Urinary bladder (tissue), 4 donors: Measurements from ENCODE around the gene ANOS1. TPM values are rescaled to one million over a fixed set of nuclear protein-coding genes. Genes with fewer than 3 reads are reported as not detected.

ENCODE experiments used
- DNase-seq: peaks from one replicate; pipeline ENCODE4 v3.0.0-alpha.2; 2015; ENCODE audit errors: extremely low spot score
- H3K27ac ChIP-seq: one replicate; pipeline ENCODE4 v1.5.1; 2013; ENCODE audit warnings: low read depth, mild to moderate bottlenecking, moderate library complexity
- H3K36me3 ChIP-seq: one replicate; pipeline ENCODE4 v1.6.1; 2013; ENCODE audit warnings: mild to moderate bottlenecking, moderate library complexity; ENCODE audit not compliant: insufficient read depth
- H3K4me1 ChIP-seq: one replicate; pipeline ENCODE4 v1.6.1; 2013; ENCODE audit warnings: mild to moderate bottlenecking, moderate library complexity; ENCODE audit not compliant: insufficient read depth
- H3K4me3 ChIP-seq: one replicate; pipeline ENCODE4 v1.5.1; 2013; ENCODE audit warnings: low read depth, low read length
- WGBS: extraction: QIAGEN DNeasy Blood & Tissue Kit; methylation state at CpG from one replicate; pipeline ENCODE4 v1.1.7; 2013; 5-methylcytosine and 5-hydroxymethylcytosine counted together
- polyA plus RNA-seq: library from polyadenylated mRNA; stranded (reverse); fragments of 200-250 nt; gene quantifications from one replicate; pipeline ENCODE4 v1.2.3, GENCODE V29; 2013
- total RNA-seq: library from RNA; depleted of rRNA; stranded (reverse); fragments of >200 nt; gene quantifications from one replicate; pipeline ENCODE4 v1.2.3, GENCODE V29; 2014
- donor health status: healthy with polysubstance abuse.
- donor health status: healthy.

Gene ANOS1
- total and polyA plus RNA-seq, 2 donors = 0.53 to 20.2 TPM

- Histone ChIP-seq H3K27ac (no peak overlapping the region), H3K4me1 (peaks cover 3% of the 10 kb centered on the region), H3K4me3 (peak overlapping the region; percentile 37), H3K36me3 (no peaks in the 10 kb centered on the region)
- whole genome bisulfite sequencing = under 1% methylated on average over 69 of the region's 69 CpGs
- no peak for DNase-seq
Observed at GRCh38 chrX:8730812-8731558, 952 bp downstream of the ANOS1 start.

DNA sequence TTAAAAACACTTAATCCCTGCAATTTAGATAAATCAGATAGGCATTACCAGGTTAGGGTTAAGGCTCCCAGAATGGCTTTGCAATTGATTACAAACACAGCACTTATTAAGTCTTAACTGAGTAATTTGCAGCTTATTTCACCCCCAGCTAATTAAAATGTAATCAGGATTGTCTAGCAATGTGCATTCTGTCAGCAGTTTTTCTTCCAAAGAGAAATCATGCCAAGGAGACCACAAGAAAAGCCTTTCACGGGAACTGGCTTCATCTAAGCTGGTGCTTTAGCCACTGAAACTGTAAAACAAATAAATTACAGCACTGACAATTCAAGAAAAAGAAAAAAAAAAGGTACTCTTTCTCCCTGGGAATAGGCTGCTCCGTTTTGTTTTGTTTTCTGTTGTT is 2.1 kb downstream of the ANOS1 start:
- no peak overlapping the region for H3K4me3 ChIP-seq

DNA sequence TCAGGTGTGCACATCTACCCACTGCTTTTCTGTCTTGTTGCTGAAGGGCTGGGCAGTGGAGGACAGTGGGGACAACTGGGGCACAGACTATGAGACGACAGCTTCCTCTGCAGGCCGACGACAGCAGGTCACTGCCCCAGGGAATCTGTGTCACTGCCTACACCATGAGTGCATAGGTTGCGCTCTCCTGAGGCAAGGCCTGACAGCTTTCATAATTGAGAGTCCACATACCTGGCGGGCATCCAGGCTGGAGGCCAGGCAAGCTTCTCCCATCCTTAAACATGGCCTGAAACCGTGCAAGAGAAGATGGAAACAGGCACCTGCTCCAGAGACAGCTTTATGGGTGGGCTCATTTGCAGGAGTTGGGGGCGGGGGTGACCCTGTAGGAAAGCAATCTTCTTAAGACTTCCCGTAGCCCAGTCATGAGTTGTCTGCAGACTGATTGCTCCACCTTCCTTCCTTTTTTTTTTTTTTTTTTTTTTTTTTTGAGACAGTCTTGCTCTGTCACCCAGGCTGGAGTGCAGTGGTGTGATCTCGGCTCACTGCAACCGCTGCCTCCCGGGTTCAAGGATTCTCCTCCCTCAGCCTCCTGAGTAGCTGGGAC is 2.9 kb downstream of the ANOS1 start:
- Histone ChIP-seq H3K27ac (no peak overlapping the region), H3K4me3 (no peak overlapping the region), H3K36me3 (no peaks in the 10 kb centered on the region), H3K4me1 (peaks cover 3% of the 10 kb centered on the region)
- WGBS = 80% methylated on average over 11 of the region's 11 CpGs
- no peak for DNase-seq

More for the DNA sequence above, 2.1 kb downstream of the ANOS1 start:
- H3K4me1 ChIP-seq = peaks cover 3% of the 10 kb centered on the region
- H3K36me3 ChIP-seq = no peaks in the 10 kb centered on the region
- 46% methylated on average over 2 of the region's 2 CpGs for WGBS
- DNase-seq = no peak
- no peak overlapping the region for H3K27ac ChIP-seq

GRCh38 chrX:8726031-8726652 is 5.8 kb downstream of the ANOS1 start:
- WGBS = 66% methylated on average over 7 of the region's 7 CpGs
- H3K4me3 ChIP-seq = no peak overlapping the region

GRCh38 chrX:8724300-8724699 is 7.6 kb downstream of the ANOS1 start:
- Histone ChIP-seq H3K4me1 (no peaks in the 10 kb centered on the region), H3K36me3 (no peaks in the 10 kb centered on the region), H3K4me3 (no peak overlapping the region), H3K27ac (no peak overlapping the region)
- no peak for DNase-seq
- WGBS = 64% methylated on average over 7 of the region's 7 CpGs

More at GRCh38 chrX:8726031-8726652, 5.8 kb downstream of the ANOS1 start:
- DNase-seq = no peak
- Histone ChIP-seq H3K27ac (no peak overlapping the region), H3K4me1 (peaks cover 3% of the 10 kb centered on the region), H3K36me3 (no peaks in the 10 kb centered on the region)

GRCh38 chrX:8721536-8721935 is 10.4 kb downstream of the ANOS1 start:
- H3K4me1 ChIP-seq = no peaks in the 10 kb centered on the region
- 59% methylated on average over 2 of the region's 2 CpGs for WGBS
- DNase-seq = no peak
- no peaks in the 10 kb centered on the region for H3K36me3 ChIP-seq
- no peak overlapping the region for H3K4me3 ChIP-seq
- no peak overlapping the region for H3K27ac ChIP-seq

DNA sequence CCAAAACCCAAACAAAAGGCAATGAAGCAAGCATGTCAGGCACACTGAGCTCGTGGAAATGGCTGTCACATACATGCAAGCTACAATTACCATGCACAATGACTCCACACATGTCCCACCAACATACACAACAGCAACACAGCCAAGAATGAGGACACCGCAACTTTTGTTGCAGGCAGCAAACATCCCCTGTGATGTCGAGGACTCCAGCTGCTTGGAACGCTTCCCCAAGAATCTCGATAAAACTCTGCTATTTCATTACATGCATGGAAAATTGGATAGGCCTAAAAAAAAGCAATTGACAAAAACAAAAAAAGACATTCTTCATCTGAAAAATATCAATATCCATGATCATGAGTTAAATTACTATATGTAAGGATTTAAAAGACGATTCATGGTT is 11.8 kb downstream of the ANOS1 start:
- Histone ChIP-seq H3K36me3 (no peaks in the 10 kb centered on the region), H3K4me3 (no peak overlapping the region), H3K4me1 (no peaks in the 10 kb centered on the region), H3K27ac (no peak overlapping the region)
- WGBS = 88% methylated on average over 6 of the region's 6 CpGs
- DNase-seq = no peak

- H3K4me1 ChIP-seq = no peaks in the 10 kb centered on the region
- no peak overlapping the region for H3K27ac ChIP-seq
- 95% methylated on average over 2 of the region's 2 CpGs for WGBS
- DNase-seq = no peak
- H3K4me3 ChIP-seq = no peak overlapping the region
- H3K36me3 ChIP-seq = no peaks in the 10 kb centered on the region
Observed at GRCh38 chrX:8717354-8717753, 14.6 kb downstream of the ANOS1 start.

DNA sequence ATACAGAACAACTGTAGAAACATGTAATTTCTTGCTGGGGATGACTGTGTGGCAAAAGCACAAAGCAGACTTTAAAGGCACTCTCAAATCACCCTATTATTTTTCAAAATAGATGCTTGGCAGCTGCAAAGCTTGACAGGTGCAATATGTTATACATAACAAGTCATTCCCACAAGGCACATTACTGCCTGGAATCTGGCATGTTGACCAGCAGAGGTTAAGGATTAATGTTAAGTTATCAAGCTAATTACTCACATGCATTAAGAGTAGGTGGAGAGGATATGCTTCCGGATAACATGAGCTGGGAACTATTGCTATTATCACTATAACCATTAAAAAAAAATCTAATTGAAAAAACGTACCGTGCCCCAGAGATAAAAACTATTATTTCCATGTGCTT is 17.8 kb downstream of the ANOS1 start:
- Histone ChIP-seq H3K36me3 (no peaks in the 10 kb centered on the region), H3K4me3 (no peak overlapping the region), H3K4me1 (no peaks in the 10 kb centered on the region), H3K27ac (no peak overlapping the region)
- 44% methylated on average over 3 of the region's 3 CpGs for WGBS
- no peak for DNase-seq

GRCh38 chrX:8711401-8711800 is 20.5 kb downstream of the ANOS1 start:
- DNase-seq = no peak
- WGBS = 76% methylated on average over 2 of the region's 2 CpGs
- Histone ChIP-seq H3K4me3 (no peak overlapping the region), H3K4me1 (no peaks in the 10 kb centered on the region), H3K36me3 (no peaks in the 10 kb centered on the region), H3K27ac (no peak overlapping the region)

DNA sequence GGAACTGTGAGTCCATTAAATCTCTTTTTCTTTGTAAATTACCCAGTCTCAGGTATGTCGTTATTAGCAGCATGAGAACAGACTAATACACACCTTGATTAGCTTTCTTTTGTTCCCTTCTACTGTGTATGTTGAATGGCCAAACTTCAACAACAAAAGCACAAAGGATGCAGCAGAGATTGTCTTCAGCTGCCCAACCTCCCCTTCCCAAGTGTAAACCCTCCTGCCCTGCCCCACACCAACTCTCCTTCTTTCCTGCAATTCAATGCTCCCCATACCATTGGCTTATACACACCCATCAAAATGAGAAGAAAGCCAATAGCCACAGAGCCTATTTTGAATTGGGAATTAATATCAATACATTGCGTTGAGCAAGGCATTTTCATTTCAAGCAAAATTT is 27.8 kb downstream of the ANOS1 start:
- H3K36me3 ChIP-seq = no peaks in the 10 kb centered on the region
- H3K27ac ChIP-seq = no peak overlapping the region
- WGBS = 86% methylated on average over 2 of the region's 2 CpGs
- DNase-seq = no peak
- no peaks in the 10 kb centered on the region for H3K4me1 ChIP-seq
- no peak overlapping the region for H3K4me3 ChIP-seq

- WGBS = 98% methylated on average over 1 of the region's 1 CpG
- Histone ChIP-seq H3K4me1 (no peaks in the 10 kb centered on the region), H3K36me3 (no peaks in the 10 kb centered on the region), H3K27ac (no peak overlapping the region), H3K4me3 (no peak overlapping the region)
- DNase-seq = no peak
Observed at GRCh38 chrX:8692871-8693270, 39.1 kb downstream of the ANOS1 start.

DNA sequence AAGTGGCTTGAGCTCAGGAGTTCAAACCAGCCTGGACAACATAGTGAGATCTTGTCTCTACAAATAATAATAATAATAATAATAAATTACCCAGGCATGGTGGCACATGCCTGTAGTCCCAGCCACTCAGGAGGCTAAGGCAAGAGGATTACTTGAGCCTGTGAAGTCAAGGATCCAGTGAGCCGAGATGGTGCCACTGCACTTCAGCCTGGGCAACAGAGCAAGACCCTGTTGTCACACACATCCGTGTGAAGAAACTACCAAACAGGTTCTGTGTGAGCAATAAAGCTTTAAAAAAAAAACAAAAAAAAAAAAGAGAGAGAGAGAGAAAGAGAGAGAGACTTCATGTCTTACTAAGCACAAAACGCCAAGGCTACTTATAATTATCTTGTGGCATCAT is 42.5 kb downstream of the ANOS1 start:
- Histone ChIP-seq H3K4me3 (no peak overlapping the region), H3K4me1 (no peaks in the 10 kb centered on the region), H3K27ac (no peak overlapping the region), H3K36me3 (no peaks in the 10 kb centered on the region)
- 87% methylated on average over 3 of the region's 3 CpGs for WGBS
- no peak for DNase-seq

- Histone ChIP-seq H3K27ac (no peak overlapping the region), H3K4me1 (no peaks in the 10 kb centered on the region), H3K4me3 (no peak overlapping the region), H3K36me3 (no peaks in the 10 kb centered on the region)
- 65% methylated on average over 3 of the region's 3 CpGs for WGBS
- no peak for DNase-seq
Observed at GRCh38 chrX:8688776-8689175, 43.2 kb downstream of the ANOS1 start.
